Measurements from ENCODE around the gene ZCCHC24.

Gene ZCCHC24

GRCh38 chr10:79491143-79491835 is 45.9 kb upstream of the ZCCHC24 start:
- Histone ChIP-seq H3K9ac (ENCODE audit: low read length) (no peak overlapping the region), H3K23ac (ENCODE audit: low read length in 2 of 2) (no peak overlapping the region), H3K9me3 (ENCODE audit: control insufficient read depth, low read length) (no peaks in the 10 kb centered on the region), H3K4me3 (ENCODE audit: insufficient read depth in 1 of 2, low read depth in 1 of 2, low read length in 2 of 2) (no peak overlapping the region), H3K36me3 (ENCODE audit: control insufficient read depth in 1 of 2, insufficient read depth in 2 of 2, low read depth in 1 of 2, low read length in 2 of 2) (no peaks in the 10 kb centered on the region), H3K18ac (ENCODE audit: low read depth in 1 of 2, low read length in 2 of 2) (peak overlapping the region; percentile 35 to 64), H2AK5ac (ENCODE audit: low read length, severe bottlenecking) (peak overlapping the region; percentile 23), H3K27ac (ENCODE audit: low read length, poor library complexity, severe bottlenecking) (no peak overlapping the region), H2BK120ac (ENCODE audit: low read depth, low read length) (no peak overlapping the region), H3K79me1 (replicated peaks; ENCODE audit: low read length, poor library complexity, severe bottlenecking) (no peaks in the 10 kb centered on the region), H3K27me3 (ENCODE audit: control insufficient read depth in 1 of 2, insufficient read depth in 1 of 2, low read length in 2 of 2) (peaks cover 0 to 9% of the 10 kb centered on the region in 2 experiments), H4K91ac (ENCODE audit: low read length) (peak overlapping the region; percentile 71), H2BK5ac (ENCODE audit: low read depth, low read length, poor library complexity, severe bottlenecking) (no peak overlapping the region), H3K4me2 (ENCODE audit: low read length, poor library complexity, severe bottlenecking) (no peak overlapping the region), H2AFZ (ENCODE audit: low read depth, low read length) (no peak overlapping the region), H4K8ac (ENCODE audit: low read length) (peak overlapping the region; percentile 3), H3K4me1 (ENCODE audit: control insufficient read depth, insufficient read depth, low read depth, low read length) (peaks cover 18% of the 10 kb centered on the region), H2BK15ac (ENCODE audit: low read depth, poor library complexity, severe bottlenecking) (no peak overlapping the region), H3K4ac (ENCODE audit: low read depth in 1 of 2, low read length in 2 of 2) (peak overlapping the region; percentile 2 to 44), H3K14ac (ENCODE audit: low read length in 2 of 2) (peak overlapping the region in 1 of 2 experiments; percentile 56), H2BK12ac (ENCODE audit: low read length in 2 of 2) (peak overlapping the region in 1 of 2 experiments; percentile 55)
- no peak for DNase-seq
- WGBS = 94% methylated on average over 5 of the region's 6 CpGs

GRCh38 chr10:79490400-79491142 is 45.1 kb upstream of the ZCCHC24 start:
- H3K4me2 ChIP-seq (ENCODE audit: low read length, poor library complexity, severe bottlenecking) = no peak overlapping the region
- H2BK120ac ChIP-seq (ENCODE audit: low read depth, low read length) = peak overlapping the region; percentile 11
- peak overlapping the region; percentile 29 for H2AK5ac ChIP-seq (ENCODE audit: low read length, severe bottlenecking)
- peak overlapping the region; percentile 71 for H4K91ac ChIP-seq (ENCODE audit: low read length)
- H4K8ac ChIP-seq (ENCODE audit: low read length) = peak overlapping the region; percentile 52
- no peak overlapping the region for H3K27ac ChIP-seq (ENCODE audit: low read length, poor library complexity, severe bottlenecking)
- H3K14ac ChIP-seq (ENCODE audit: low read length in 2 of 2) = peak overlapping the region in 1 of 2 experiments; percentile 56
- H2BK12ac ChIP-seq (ENCODE audit: low read length in 2 of 2) = peak overlapping the region; percentile 18 to 44
- no peak overlapping the region for H3K23ac ChIP-seq (ENCODE audit: low read length in 2 of 2)
- no peak overlapping the region for H2BK5ac ChIP-seq (ENCODE audit: low read depth, low read length, poor library complexity, severe bottlenecking)
- H3K9ac ChIP-seq (ENCODE audit: low read length) = no peak overlapping the region
- H2AFZ ChIP-seq (ENCODE audit: low read depth, low read length) = peak overlapping the region; percentile 3
- H3K4ac ChIP-seq (ENCODE audit: low read depth in 1 of 2, low read length in 2 of 2) = peak overlapping the region; percentile 44 to 84
- H3K4me1 ChIP-seq (ENCODE audit: control insufficient read depth, insufficient read depth, low read depth, low read length) = peaks cover 18% of the 10 kb centered on the region
- peak overlapping the region; percentile 56 for H2BK15ac ChIP-seq (ENCODE audit: low read depth, poor library complexity, severe bottlenecking)
- 31% methylated on average over 8 of the region's 9 CpGs for WGBS
- peaks cover 0 to 6% of the 10 kb centered on the region in 2 experiments for H3K27me3 ChIP-seq (ENCODE audit: control insufficient read depth in 1 of 2, insufficient read depth in 1 of 2, low read length in 2 of 2)
- DNase-seq = peak; percentile 66
- H3K36me3 ChIP-seq (ENCODE audit: control insufficient read depth in 1 of 2, insufficient read depth in 2 of 2, low read depth in 1 of 2, low read length in 2 of 2) = no peaks in the 10 kb centered on the region
- H3K79me1 ChIP-seq (replicated peaks; ENCODE audit: low read length, poor library complexity, severe bottlenecking) = no peaks in the 10 kb centered on the region
- no peaks in the 10 kb centered on the region for H3K9me3 ChIP-seq (ENCODE audit: control insufficient read depth, low read length)
- H3K18ac ChIP-seq (ENCODE audit: low read depth in 1 of 2, low read length in 2 of 2) = peak overlapping the region; percentile 35 to 64
- H3K4me3 ChIP-seq (ENCODE audit: insufficient read depth in 1 of 2, low read depth in 1 of 2, low read length in 2 of 2) = no peak overlapping the region

GRCh38 chr10:79488870-79489269 is 43.4 kb upstream of the ZCCHC24 start:
- WGBS = 89% methylated on average over 3 of the region's 3 CpGs
- Histone ChIP-seq H3K4me1 (ENCODE audit: control insufficient read depth, insufficient read depth, low read depth, low read length) (peaks cover 18% of the 10 kb centered on the region), H2BK12ac (ENCODE audit: low read length in 2 of 2) (peak overlapping the region; percentile 19 to 91), H3K36me3 (ENCODE audit: control insufficient read depth in 1 of 2, insufficient read depth in 2 of 2, low read depth in 1 of 2, low read length in 2 of 2) (no peaks in the 10 kb centered on the region), H2BK120ac (ENCODE audit: low read depth, low read length) (no peak overlapping the region), H3K9me3 (ENCODE audit: control insufficient read depth, low read length) (no peaks in the 10 kb centered on the region), H3K4me2 (ENCODE audit: low read length, poor library complexity, severe bottlenecking) (no peak overlapping the region), H4K8ac (ENCODE audit: low read length) (peak overlapping the region; percentile 61), H2AK5ac (ENCODE audit: low read length, severe bottlenecking) (peak overlapping the region; percentile 45), H3K27ac (ENCODE audit: low read length, poor library complexity, severe bottlenecking) (no peak overlapping the region), H3K79me1 (replicated peaks; ENCODE audit: low read length, poor library complexity, severe bottlenecking) (no peaks in the 10 kb centered on the region), H3K23ac (ENCODE audit: low read length in 2 of 2) (no peak overlapping the region), H3K18ac (ENCODE audit: low read depth in 1 of 2, low read length in 2 of 2) (peak overlapping the region; percentile 31 to 35), H2AFZ (ENCODE audit: low read depth, low read length) (no peak overlapping the region), H4K91ac (ENCODE audit: low read length) (no peak overlapping the region), H3K27me3 (ENCODE audit: control insufficient read depth in 1 of 2, insufficient read depth in 1 of 2, low read length in 2 of 2) (no peaks in the 10 kb centered on the region), H3K14ac (ENCODE audit: low read length in 2 of 2) (no peak overlapping the region), H3K4ac (ENCODE audit: low read depth in 1 of 2, low read length in 2 of 2) (peak overlapping the region in 1 of 2 experiments; percentile 19), H2BK5ac (ENCODE audit: low read depth, low read length, poor library complexity, severe bottlenecking) (no peak overlapping the region), H2BK15ac (ENCODE audit: low read depth, poor library complexity, severe bottlenecking) (no peak overlapping the region), H3K4me3 (ENCODE audit: insufficient read depth in 1 of 2, low read depth in 1 of 2, low read length in 2 of 2) (no peak overlapping the region), H3K9ac (ENCODE audit: low read length) (no peak overlapping the region)
- peak; percentile 6 for DNase-seq

GRCh38 chr10:79488336-79488735 is 42.9 kb upstream of the ZCCHC24 start:
- peak overlapping the region; percentile 34 for H4K91ac ChIP-seq (ENCODE audit: low read length)
- peak overlapping the region; percentile 31 to 91 for H3K18ac ChIP-seq (ENCODE audit: low read depth in 1 of 2, low read length in 2 of 2)
- H3K4me2 ChIP-seq (ENCODE audit: low read length, poor library complexity, severe bottlenecking) = no peak overlapping the region
- H4K8ac ChIP-seq (ENCODE audit: low read length) = peak overlapping the region; percentile 61
- H3K4ac ChIP-seq (ENCODE audit: low read depth in 1 of 2, low read length in 2 of 2) = peak overlapping the region; percentile 24 to 51
- peak overlapping the region; percentile 61 for H2BK120ac ChIP-seq (ENCODE audit: low read depth, low read length)
- no peaks in the 10 kb centered on the region for H3K9me3 ChIP-seq (ENCODE audit: control insufficient read depth, low read length)
- H2AK5ac ChIP-seq (ENCODE audit: low read length, severe bottlenecking) = peak overlapping the region; percentile 45
- H2BK5ac ChIP-seq (ENCODE audit: low read depth, low read length, poor library complexity, severe bottlenecking) = no peak overlapping the region
- peaks cover 18% of the 10 kb centered on the region for H3K4me1 ChIP-seq (ENCODE audit: control insufficient read depth, insufficient read depth, low read depth, low read length)
- peak; percentile 94 for DNase-seq
- H3K79me1 ChIP-seq (replicated peaks; ENCODE audit: low read length, poor library complexity, severe bottlenecking) = no peaks in the 10 kb centered on the region
- WGBS = 15% methylated on average over 5 of the region's 5 CpGs
- H3K36me3 ChIP-seq (ENCODE audit: control insufficient read depth in 1 of 2, insufficient read depth in 2 of 2, low read depth in 1 of 2, low read length in 2 of 2) = no peaks in the 10 kb centered on the region
- H2AFZ ChIP-seq (ENCODE audit: low read depth, low read length) = peak overlapping the region; percentile 54
- H3K27me3 ChIP-seq (ENCODE audit: control insufficient read depth in 1 of 2, insufficient read depth in 1 of 2, low read length in 2 of 2) = no peaks in the 10 kb centered on the region
- H2BK15ac ChIP-seq (ENCODE audit: low read depth, poor library complexity, severe bottlenecking) = peak overlapping the region; percentile 82
- H2BK12ac ChIP-seq (ENCODE audit: low read length in 2 of 2) = peak overlapping the region; percentile 87 to 91
- H3K4me3 ChIP-seq (ENCODE audit: insufficient read depth in 1 of 2, low read depth in 1 of 2, low read length in 2 of 2) = peak overlapping the region in 1 of 2 experiments; percentile 39
- H3K27ac ChIP-seq (ENCODE audit: low read length, poor library complexity, severe bottlenecking) = peak overlapping the region; percentile 77
- H3K14ac ChIP-seq (ENCODE audit: low read length in 2 of 2) = no peak overlapping the region
- H3K23ac ChIP-seq (ENCODE audit: low read length in 2 of 2) = no peak overlapping the region
- H3K9ac ChIP-seq (ENCODE audit: low read length) = peak overlapping the region; percentile 70
